Panc1 (cell line): ENCODE results near the gene CPNE7. TPM values are rescaled to one million over a fixed set of nuclear protein-coding genes. Genes with fewer than 3 reads are reported as not detected.

ENCODE experiments used
- ATAC-seq: fragments of 200-7000 bp; cut with Tn5 transposase; 2 replicates; pipeline ENCODE4 v1.9.1; 2020; ENCODE audit warnings: mild to moderate bottlenecking, moderate library complexity
- BruUV-seq: library from RNA; stranded (reverse); fragments of 400-500 nt; replicated peaks from 2 replicates; lab custom pipeline; 2021; lab: Mats Ljungman, UMichigan
- CTCF ChIA-PET: fragments of 300-600 bp; sonication (Branson Sonifier 250); formaldehyde crosslinking; loops from one replicate; lab custom pipeline; 2022; ENCODE audit warnings: antibody characterized with exemption; lab: Charles Lee
- POLR2A ChIA-PET: fragments of 300-600 bp; sonication (Branson Sonifier 250); formaldehyde crosslinking; loops from one replicate; lab custom pipeline; 2022; ENCODE audit warnings: antibody characterized with exemption; lab: Charles Lee
- DNase-seq: peaks from one replicate; pipeline ENCODE4 v3.0.0-alpha.2; 2010; ENCODE audit warnings: low read depth, low spot score
- H3K27ac ChIP-seq: 2 replicates; pipeline ENCODE4 v1.5.1; 2011; ENCODE audit warnings: mild to moderate bottlenecking, low read length, inconsistent platforms
- H3K27me3 ChIP-seq: fragments of 200-500 bp; sonication (Bioruptor generic); 2 replicates; pipeline ENCODE4 v1.6.0; 2014; ENCODE audit warnings: low read length, inconsistent platforms; ENCODE audit not compliant: control insufficient read depth, insufficient read depth
- H3K36me3 ChIP-seq: fragments of 200-500 bp; sonication (Bioruptor generic); 2 replicates; pipeline ENCODE4 v1.5.1; 2014; ENCODE audit warnings: inconsistent platforms, mild to moderate bottlenecking, low read length, moderate library complexity; ENCODE audit not compliant: control insufficient read depth, insufficient read depth
- H3K4me1 ChIP-seq: 2 replicates; pipeline ENCODE4 v1.5.1; 2011; ENCODE audit warnings: inconsistent platforms, mild to moderate bottlenecking, low read length, moderate library complexity; ENCODE audit not compliant: control insufficient read depth, insufficient read depth
- H3K4me3 ChIP-seq, 2 experiments: 2 replicates each; pipeline ENCODE4 v1.5.1; 2011 to 2012; ENCODE audit warnings: low read depth in 2 of 2, low read length in 2 of 2, mild to moderate bottlenecking in 2 of 2, inconsistent platforms in 1 of 2, moderate library complexity in 1 of 2
- H3K9me3 ChIP-seq: fragments of 200-500 bp; sonication (Bioruptor generic); 2 replicates; pipeline ENCODE4 v1.5.1; 2014; ENCODE audit warnings: low read depth, mild to moderate bottlenecking, inconsistent platforms, low read length, moderate library complexity; ENCODE audit not compliant: control insufficient read depth, insufficient read depth
- CTCF ChIP-seq: fragments of 450-650 bp; IDR thresholded peaks from 2 replicates; pipeline ENCODE4 v1.5.1; 2017; ENCODE audit warnings: mild to moderate bottlenecking
- POLR2AphosphoS5 ChIP-seq: IDR thresholded peaks from 2 replicates; pipeline ENCODE4 v1.6.1; 2012; ENCODE audit warnings: mild to moderate bottlenecking, low read depth, low read length, moderate library complexity
- REST ChIP-seq, 2 experiments: IDR thresholded peaks; 2 replicates each; pipeline ENCODE4 v1.6.1; 2011 to 2012; ENCODE audit warnings: low read depth in 2 of 2, control low read depth in 1 of 2, low read length in 1 of 2, mild to moderate bottlenecking in 1 of 2, moderate library complexity in 1 of 2; ENCODE audit not compliant: insufficient read depth in 1 of 2
- SIN3A ChIP-seq: IDR thresholded peaks from 2 replicates; pipeline ENCODE4 v1.6.1; 2012; ENCODE audit warnings: low read depth, mild to moderate bottlenecking, low read length, moderate library complexity, borderline replicate concordance; ENCODE audit not compliant: insufficient read depth
- TCF7L2 ChIP-seq: IDR thresholded peaks from 2 replicates; pipeline ENCODE4 v1.6.1; 2011; ENCODE audit warnings: mild to moderate bottlenecking, low read depth, low read length, inconsistent platforms
- in situ Hi-C: cut with HindIII; loops from 2 replicates; pipeline ENCODE4 v1.10.0; 2016; ENCODE audit warnings: low sequenced_read_pairs, low pct_unique_long_range_greater_than_20kb
- intact Hi-C: fragments of 100-400 bp; cut with micrococcal nuclease; formaldehyde crosslinking; loops from one replicate; pipeline ENCODE4 v1.10.0; 2022; ENCODE audit not compliant: unreplicated experiment
- total RNA-seq: library from RNA; stranded (reverse); gene quantifications from one replicate; pipeline ENCODE4 v1.2.1, GENCODE V29; 2021; ENCODE audit not compliant: unreplicated experiment

CPNE7 gene
- total RNA-seq, 1 experiment from 2014 or later: 32.7 TPM

GRCh38 chr16:89545831-89546574 is 29.6 kb upstream of the CPNE7 start:
- Histone ChIP-seq H3K27ac (no peak overlapping the region), H3K9me3 (no peaks in the 10 kb centered on the region), H3K36me3 (peaks cover 3% of the 10 kb centered on the region; the same call in 1 of the 2 replicates), H3K27me3 (no peaks in the 10 kb centered on the region), H3K4me3 (no peak overlapping the region), H3K4me1 (no peaks in the 10 kb centered on the region)
- BruUV-seq: no TSS peak
- DNase-seq (no peak), ATAC-seq (no peak)
- in situ Hi-C loops: no loop called here
- CTCF ChIA-PET: no interaction called here
- no peak for TF ChIP-seq TCF7L2
- TF ChIP-seq SIN3A: no peak
- TF ChIP-seq CTCF: no peak
- no peak for TF ChIP-seq POLR2AphosphoS5
- TF ChIP-seq REST (IDR thresholded peaks at IDR 0.05; ENCODE audit: insufficient read depth in 1 of 2, low read depth in 2 of 2, low read length in 1 of 2): no peak
- intact Hi-C loops: no loop called here
- POLR2A ChIA-PET: no interaction called here

GRCh38 chr16:89546781-89547180 is 28.8 kb upstream of the CPNE7 start:
- intact Hi-C loops: no loop called here
- TF ChIP-seq REST (IDR thresholded peaks at IDR 0.05; ENCODE audit: insufficient read depth in 1 of 2, low read depth in 2 of 2, low read length in 1 of 2) (no peak), CTCF (no peak), SIN3A (no peak), TCF7L2 (no peak), POLR2AphosphoS5 (no peak)
- DNase-seq: no peak
- Histone ChIP-seq H3K4me3 (no peak overlapping the region), H3K36me3 (peaks cover 3% of the 10 kb centered on the region; the same call in 1 of the 2 replicates), H3K27me3 (no peaks in the 10 kb centered on the region), H3K9me3 (no peaks in the 10 kb centered on the region), H3K27ac (no peak overlapping the region), H3K4me1 (no peaks in the 10 kb centered on the region)
- no peak for ATAC-seq
- in situ Hi-C loops: no loop called here
- ChIA-PET POLR2A (no interaction called here), CTCF (no interaction called here)
- no TSS peak for BruUV-seq
